AG10803 (cell line): ENCODE data around the gene PNMA6E.

ENCODE experiments used
- DNase-seq: peaks from one replicate; pipeline ENCODE4 v3.0.0; 2010; ENCODE audit warnings: low read depth
- H3K4me3 ChIP-seq: 2 replicates; pipeline ENCODE4 v1.5.1; 2011; ENCODE audit warnings: mild to moderate bottlenecking, low read length, control low read depth
- CTCF ChIP-seq: conservative IDR thresholded peaks from 2 replicates; pipeline ENCODE4 v1.5.1; 2011; ENCODE audit warnings: mild to moderate bottlenecking, low read length, control low read depth, inconsistent platforms

The PNMA6E gene

GRCh38 chrX:153366119-153366518 lies 35.0 kb downstream of the PNMA6E start:
- DNase-seq, result no peak
- no peak overlapping the region for H3K4me3 ChIP-seq
- TF ChIP-seq CTCF, result no peak

GRCh38 chrX:153365670-153366069 lies 35.5 kb downstream of the PNMA6E start:
- no peak overlapping the region for H3K4me3 ChIP-seq
- no peak for TF ChIP-seq CTCF
- DNase-seq, result no peak

GRCh38 chrX:153361781-153362397 lies 39.3 kb downstream of the PNMA6E start:
- H3K4me3 ChIP-seq, result no peak overlapping the region
- DNase-seq, result no peak

GRCh38 chrX:153357877-153358276 lies 43.3 kb downstream of the PNMA6E start:
- no peak for DNase-seq
- no peak overlapping the region for H3K4me3 ChIP-seq
- no peak for TF ChIP-seq CTCF

More at GRCh38 chrX:153361781-153362397, 39.3 kb downstream of the PNMA6E start:
- no peak for TF ChIP-seq CTCF

GRCh38 chrX:153353416-153353815 lies 47.7 kb downstream of the PNMA6E start:
- TF ChIP-seq CTCF, result no peak
- H3K4me3 ChIP-seq, result no peak overlapping the region
- no peak for DNase-seq

GRCh38 chrX:153352858-153353257 lies 48.3 kb downstream of the PNMA6E start:
- H3K4me3 ChIP-seq, result no peak overlapping the region
- DNase-seq, result no peak
- no peak for TF ChIP-seq CTCF

GRCh38 chrX:153351981-153352380 lies 49.2 kb downstream of the PNMA6E start:
- H3K4me3 ChIP-seq, result no peak overlapping the region
- no peak for DNase-seq
- no peak for TF ChIP-seq CTCF
